ENCODE measurements around the gene POLR1H. TPM values are rescaled to one million over a fixed set of nuclear protein-coding genes. Genes with fewer than 3 reads are reported as not detected.
A peak's percentile ranks its signal among the peaks of the same experiment; 100 is the strongest.

Gene POLR1H
- total RNA-seq, 1 donor, result 21.4 TPM

DNA sequence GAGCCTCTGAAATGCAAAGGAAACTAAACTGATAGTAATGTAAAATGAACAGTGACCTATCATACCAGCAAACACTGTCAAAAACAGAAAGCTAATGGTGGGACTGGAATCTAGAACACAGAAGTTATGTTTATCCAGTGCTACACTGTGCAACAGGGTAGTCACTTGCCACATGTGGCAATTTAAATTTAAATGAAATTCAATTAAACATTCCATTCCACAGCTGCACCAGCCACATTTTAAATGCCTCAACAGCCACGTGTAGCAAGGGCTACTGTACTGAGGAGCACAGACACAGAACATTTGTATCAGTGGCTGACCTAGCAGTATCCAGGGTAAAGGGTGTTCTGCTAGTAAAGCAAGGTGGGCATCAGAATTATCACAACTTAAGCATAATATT, 5.6 kb upstream of the POLR1H start:
- H4K20me1 ChIP-seq (ENCODE audit: insufficient read depth, low read length), result no peaks in the 10 kb centered on the region
- H3K36me3 ChIP-seq (ENCODE audit: insufficient read depth, low read length), result peaks cover 4% of the 10 kb centered on the region
- no peak overlapping the region for H2AFZ ChIP-seq (ENCODE audit: low read length)
- no peak overlapping the region for H3K4me2 ChIP-seq (ENCODE audit: insufficient read depth, low read length)
- no peaks in the 10 kb centered on the region for H3K27me3 ChIP-seq (ENCODE audit: insufficient read depth, low read length)
- H3K27ac ChIP-seq (ENCODE audit: low read depth, low read length), result no peak overlapping the region
- H3K4me1 ChIP-seq (ENCODE audit: insufficient read depth, low read length), result peaks cover 9% of the 10 kb centered on the region
- no peaks in the 10 kb centered on the region for H3K9me3 ChIP-seq (ENCODE audit: low read depth, low read length)
- no peak for DNase-seq (ENCODE audit: insufficient read length, low spot score, missing footprints)
- H3K79me2 ChIP-seq (ENCODE audit: insufficient read depth, low read length), result peaks cover 6% of the 10 kb centered on the region
- H3K4me3 ChIP-seq (ENCODE audit: insufficient read depth, low read length), result no peak overlapping the region
- TF ChIP-seq, protein P1, sequence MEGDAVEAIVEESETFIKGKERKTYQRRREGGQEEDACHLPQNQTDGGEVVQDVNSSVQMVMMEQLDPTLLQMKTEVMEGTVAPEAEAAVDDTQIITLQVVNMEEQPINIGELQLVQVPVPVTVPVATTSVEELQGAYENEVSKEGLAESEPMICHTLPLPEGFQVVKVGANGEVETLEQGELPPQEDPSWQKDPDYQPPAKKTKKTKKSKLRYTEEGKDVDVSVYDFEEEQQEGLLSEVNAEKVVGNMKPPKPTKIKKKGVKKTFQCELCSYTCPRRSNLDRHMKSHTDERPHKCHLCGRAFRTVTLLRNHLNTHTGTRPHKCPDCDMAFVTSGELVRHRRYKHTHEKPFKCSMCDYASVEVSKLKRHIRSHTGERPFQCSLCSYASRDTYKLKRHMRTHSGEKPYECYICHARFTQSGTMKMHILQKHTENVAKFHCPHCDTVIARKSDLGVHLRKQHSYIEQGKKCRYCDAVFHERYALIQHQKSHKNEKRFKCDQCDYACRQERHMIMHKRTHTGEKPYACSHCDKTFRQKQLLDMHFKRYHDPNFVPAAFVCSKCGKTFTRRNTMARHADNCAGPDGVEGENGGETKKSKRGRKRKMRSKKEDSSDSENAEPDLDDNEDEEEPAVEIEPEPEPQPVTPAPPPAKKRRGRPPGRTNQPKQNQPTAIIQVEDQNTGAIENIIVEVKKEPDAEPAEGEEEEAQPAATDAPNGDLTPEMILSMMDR (IDR thresholded peaks at IDR 0.05; ENCODE audit: extremely low read depth, low read depth, low read length), result no peak

DNA sequence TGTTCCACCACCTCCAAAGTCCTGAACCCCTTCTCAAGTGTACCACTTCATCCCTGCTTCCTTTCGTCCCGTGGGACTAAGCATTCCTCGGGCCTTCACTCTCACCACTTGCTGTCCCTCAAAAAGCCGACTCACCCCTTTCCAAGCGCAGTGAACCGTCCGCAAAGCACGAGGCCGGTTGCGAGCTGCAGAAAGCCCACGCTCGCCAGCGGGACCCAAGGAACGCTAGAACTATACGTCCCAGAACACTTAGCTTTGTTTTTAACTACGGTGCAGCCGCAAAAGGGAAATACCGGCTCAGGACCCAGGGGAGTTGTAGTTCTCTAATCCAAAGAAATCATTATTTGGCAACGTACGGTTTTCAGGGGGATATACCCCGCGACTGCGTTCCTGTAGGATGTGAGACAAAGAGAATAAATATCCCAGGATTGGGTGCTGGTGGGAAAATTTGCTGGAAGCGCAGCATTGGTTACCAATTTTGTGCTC, 416 bp upstream of the POLR1H start:
- TF ChIP-seq, protein P1 (IDR thresholded peaks at IDR 0.05; ENCODE audit: extremely low read depth, low read depth, low read length), result no peak
- no peaks in the 10 kb centered on the region for H3K27me3 ChIP-seq (ENCODE audit: insufficient read depth, low read length)
- H3K36me3 ChIP-seq (ENCODE audit: insufficient read depth, low read length), result peaks cover 15% of the 10 kb centered on the region
- H2AFZ ChIP-seq (ENCODE audit: low read length), result peak overlapping the region; percentile 99
- H3K9me3 ChIP-seq (ENCODE audit: low read depth, low read length), result no peaks in the 10 kb centered on the region
- H3K4me2 ChIP-seq (ENCODE audit: insufficient read depth, low read length), result peak overlapping the region; percentile 99
- H4K20me1 ChIP-seq (ENCODE audit: insufficient read depth, low read length), result no peaks in the 10 kb centered on the region
- H3K27ac ChIP-seq (ENCODE audit: low read depth, low read length), result peak overlapping the region; percentile 95
- H3K4me3 ChIP-seq (ENCODE audit: insufficient read depth, low read length), result peak overlapping the region; percentile 94
- no peak for DNase-seq (ENCODE audit: insufficient read length, low spot score, missing footprints)
- peaks cover 20% of the 10 kb centered on the region for H3K4me1 ChIP-seq (ENCODE audit: insufficient read depth, low read length)
- peaks cover 31% of the 10 kb centered on the region for H3K79me2 ChIP-seq (ENCODE audit: insufficient read depth, low read length)

DNA sequence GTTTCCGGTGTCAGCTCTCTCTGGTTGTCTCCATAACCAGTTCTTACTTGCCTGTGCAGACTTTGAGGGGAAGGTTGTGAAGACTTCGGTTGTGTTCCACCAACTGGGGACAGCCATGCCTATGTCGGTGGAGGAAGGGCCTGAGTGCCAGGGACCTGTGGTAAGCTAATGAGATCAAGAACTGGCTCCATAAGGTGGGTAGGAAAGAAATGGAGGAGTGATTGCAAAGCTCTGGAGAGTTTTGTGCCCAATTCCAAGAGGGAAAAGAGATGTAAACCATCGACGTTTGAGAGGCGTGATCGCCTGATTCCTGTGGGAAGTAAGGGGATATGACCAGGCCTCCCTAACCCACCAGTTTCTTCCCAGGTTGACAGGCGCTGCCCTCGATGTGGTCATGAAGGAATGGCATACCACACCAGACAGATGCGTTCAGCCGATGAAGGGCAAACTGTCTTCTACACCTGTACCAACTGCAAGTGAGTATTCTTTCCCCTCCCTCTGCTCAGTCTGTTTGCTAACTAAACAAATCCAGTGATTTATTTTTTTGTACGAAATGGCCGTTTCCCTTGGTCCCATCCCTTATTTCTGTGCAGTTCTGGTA, 893 bp downstream of the POLR1H start:
- Histone ChIP-seq H3K36me3 (ENCODE audit: insufficient read depth, low read length) (peaks cover 14% of the 10 kb centered on the region), H3K79me2 (ENCODE audit: insufficient read depth, low read length) (peaks cover 31% of the 10 kb centered on the region), H2AFZ (ENCODE audit: low read length) (peak overlapping the region; percentile 99), H3K4me3 (ENCODE audit: insufficient read depth, low read length) (peak overlapping the region; percentile 94), H3K4me2 (ENCODE audit: insufficient read depth, low read length) (peak overlapping the region; percentile 99), H4K20me1 (ENCODE audit: insufficient read depth, low read length) (no peaks in the 10 kb centered on the region), H3K27me3 (ENCODE audit: insufficient read depth, low read length) (no peaks in the 10 kb centered on the region), H3K9me3 (ENCODE audit: low read depth, low read length) (no peaks in the 10 kb centered on the region), H3K4me1 (ENCODE audit: insufficient read depth, low read length) (peaks cover 29% of the 10 kb centered on the region), H3K27ac (ENCODE audit: low read depth, low read length) (peak overlapping the region; percentile 95)
- TF ChIP-seq, protein P1 (IDR thresholded peaks at IDR 0.05; ENCODE audit: extremely low read depth, low read depth, low read length), result no peak
- DNase-seq (ENCODE audit: insufficient read length, low spot score, missing footprints), result no peak

DNA sequence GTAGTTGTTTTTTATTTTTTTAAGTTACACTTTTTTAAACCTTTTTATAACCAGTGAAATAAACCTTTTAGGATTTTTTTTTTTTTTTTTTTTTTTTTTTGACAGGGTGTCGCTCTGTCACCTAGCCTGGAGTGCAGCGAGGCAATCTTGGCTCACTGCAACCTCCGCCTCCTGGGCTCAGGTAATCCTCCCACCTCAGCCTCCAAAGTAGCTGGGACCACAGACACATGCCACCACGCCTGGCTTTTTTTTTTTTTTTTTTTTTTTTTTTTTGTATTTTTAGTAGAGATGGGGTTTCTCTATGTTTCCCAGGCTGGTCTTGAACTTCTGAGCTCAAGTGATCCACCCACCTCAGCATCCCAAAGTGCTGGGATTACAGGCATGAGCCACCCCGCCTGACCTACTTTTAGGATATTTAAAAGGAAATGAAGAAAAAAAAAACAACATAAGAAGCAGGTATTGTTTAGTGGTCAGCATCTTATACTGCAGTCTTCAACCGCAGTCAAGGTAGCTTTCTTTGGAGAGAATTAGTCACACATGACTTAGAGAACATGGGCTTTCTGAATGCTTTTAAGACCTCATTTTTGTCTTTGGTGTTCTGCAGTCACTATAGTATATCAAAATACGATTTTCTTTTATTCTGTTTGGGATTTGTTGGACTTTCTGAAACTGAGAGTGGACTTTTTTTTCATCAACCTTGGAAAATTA, 1.6 kb downstream of the POLR1H start:
- no peak overlapping the region for H2AFZ ChIP-seq (ENCODE audit: low read length)
- H3K4me2 ChIP-seq (ENCODE audit: insufficient read depth, low read length), result peak overlapping the region; percentile 99
- H3K9me3 ChIP-seq (ENCODE audit: low read depth, low read length), result no peaks in the 10 kb centered on the region
- peak overlapping the region; percentile 95 for H3K27ac ChIP-seq (ENCODE audit: low read depth, low read length)
- no peaks in the 10 kb centered on the region for H3K27me3 ChIP-seq (ENCODE audit: insufficient read depth, low read length)
- peaks cover 10% of the 10 kb centered on the region for H3K36me3 ChIP-seq (ENCODE audit: insufficient read depth, low read length)
- peaks cover 32% of the 10 kb centered on the region for H3K4me1 ChIP-seq (ENCODE audit: insufficient read depth, low read length)
- peaks cover 37% of the 10 kb centered on the region for H3K79me2 ChIP-seq (ENCODE audit: insufficient read depth, low read length)
- TF ChIP-seq, protein P1 (IDR thresholded peaks at IDR 0.05; ENCODE audit: extremely low read depth, low read depth, low read length), result no peak
- no peaks in the 10 kb centered on the region for H4K20me1 ChIP-seq (ENCODE audit: insufficient read depth, low read length)
- DNase-seq (ENCODE audit: insufficient read length, low spot score, missing footprints), result no peak
- peak overlapping the region; percentile 94 for H3K4me3 ChIP-seq (ENCODE audit: insufficient read depth, low read length)

Data from osteoblast (primary cell).